ENCODE measurements around the gene UBE2N.

UBE2N gene

GRCh38 chr12:93441617-93442410 is at the start of gene UBE2N:
TSS of gene UBE2N (minus strand) at chr12:93441947. CDS start at chr12:93441884, 63 bp downstream.
- peak within 1 kb of the TSS; percentile 87 for H3K4me3 Mint-ChIP-seq
- H3K27ac Mint-ChIP-seq: peak within 1 kb of the TSS; percentile 94
- H3K36me3 Mint-ChIP-seq (ENCODE audit: low read depth): peaks cover 28% of the 10 kb centered on the region
- no peaks in the 10 kb centered on the region for H3K27me3 Mint-ChIP-seq
- intact Hi-C loops (cut with micrococcal nuclease): loop anchor here (2.0 kb wide), 2 partner anchors 25 to 67 kb away; partner anchors contain the start of gene MRPL42
- no peaks in the 10 kb centered on the region for H3K9me3 Mint-ChIP-seq
- H3K4me1 Mint-ChIP-seq (ENCODE audit: low read depth): peaks cover 48% of the 10 kb centered on the region

- Mint-ChIP-seq H3K36me3 (ENCODE audit: low read depth) (peaks cover 48% of the 10 kb centered on the region), H3K4me3 (no peak overlapping the region), H3K27me3 (no peaks in the 10 kb centered on the region), H3K9me3 (no peaks in the 10 kb centered on the region), H3K4me1 (ENCODE audit: low read depth) (no peaks in the 10 kb centered on the region), H3K27ac (no peak overlapping the region)
- intact Hi-C loops (cut with micrococcal nuclease): no loop called here
Observed at GRCh38 chr12:93484315-93484981, 42.7 kb upstream of the UBE2N start.

GRCh38 chr12:93483151-93483807 is 41.5 kb upstream of the UBE2N start:
- Mint-ChIP-seq H3K9me3 (no peaks in the 10 kb centered on the region), H3K4me3 (no peak overlapping the region)

GRCh38 chr12:93482721-93483120 is 41.0 kb upstream of the UBE2N start:
- H3K27me3 Mint-ChIP-seq: no peaks in the 10 kb centered on the region
- H3K4me1 Mint-ChIP-seq (ENCODE audit: low read depth): no peaks in the 10 kb centered on the region
- peaks cover 39% of the 10 kb centered on the region for H3K36me3 Mint-ChIP-seq (ENCODE audit: low read depth)
- intact Hi-C loops (cut with micrococcal nuclease): no loop called here
- no peak overlapping the region for H3K4me3 Mint-ChIP-seq
- no peaks in the 10 kb centered on the region for H3K9me3 Mint-ChIP-seq
- no peak overlapping the region for H3K27ac Mint-ChIP-seq

More at GRCh38 chr12:93483151-93483807, 41.5 kb upstream of the UBE2N start:
- peaks cover 39% of the 10 kb centered on the region for H3K36me3 Mint-ChIP-seq (ENCODE audit: low read depth)
- intact Hi-C loops (cut with micrococcal nuclease): no loop called here
- no peaks in the 10 kb centered on the region for H3K4me1 Mint-ChIP-seq (ENCODE audit: low read depth)
- H3K27ac Mint-ChIP-seq: no peak overlapping the region
- H3K27me3 Mint-ChIP-seq: no peaks in the 10 kb centered on the region

GRCh38 chr12:93476555-93476954 is 34.8 kb upstream of the UBE2N start:
- H3K27me3 Mint-ChIP-seq: no peaks in the 10 kb centered on the region
- peaks cover 38% of the 10 kb centered on the region for H3K36me3 Mint-ChIP-seq (ENCODE audit: low read depth)
- intact Hi-C loops (cut with micrococcal nuclease): no loop called here
- no peaks in the 10 kb centered on the region for H3K4me1 Mint-ChIP-seq (ENCODE audit: low read depth)
- no peaks in the 10 kb centered on the region for H3K9me3 Mint-ChIP-seq
- no peak overlapping the region for H3K27ac Mint-ChIP-seq
- no peak overlapping the region for H3K4me3 Mint-ChIP-seq

- intact Hi-C loops (cut with micrococcal nuclease): no loop called here
- peaks cover 26% of the 10 kb centered on the region for H3K36me3 Mint-ChIP-seq (ENCODE audit: low read depth)
- no peaks in the 10 kb centered on the region for H3K27me3 Mint-ChIP-seq
- no peaks in the 10 kb centered on the region for H3K9me3 Mint-ChIP-seq
- no peak overlapping the region for H3K27ac Mint-ChIP-seq
- H3K4me3 Mint-ChIP-seq: no peak overlapping the region
- peaks cover 19% of the 10 kb centered on the region for H3K4me1 Mint-ChIP-seq (ENCODE audit: low read depth)
Observed at GRCh38 chr12:93469386-93469785, 27.6 kb upstream of the UBE2N start.

- intact Hi-C loops (cut with micrococcal nuclease): no loop called here
- Mint-ChIP-seq H3K4me3 (peak overlapping the region; percentile 81), H3K27me3 (no peaks in the 10 kb centered on the region), H3K9me3 (no peaks in the 10 kb centered on the region), H3K27ac (peak overlapping the region; percentile 89), H3K36me3 (ENCODE audit: low read depth) (peaks cover 19% of the 10 kb centered on the region), H3K4me1 (ENCODE audit: low read depth) (peaks cover 19% of the 10 kb centered on the region)
Observed at GRCh38 chr12:93468008-93468371, 26.2 kb upstream of the UBE2N start.

GRCh38 chr12:93467351-93468007 is 25.7 kb upstream of the UBE2N start, which contains the start of gene MRPL42:
TSS of gene MRPL42 (plus strand) at chr12:93467514. CDS start at chr12:93469286, 1,772 bp downstream.
- H3K9me3 Mint-ChIP-seq: no peaks in the 10 kb centered on the region
- peaks cover 19% of the 10 kb centered on the region for H3K4me1 Mint-ChIP-seq (ENCODE audit: low read depth)
- H3K27ac Mint-ChIP-seq: peak within 1 kb of the TSS; percentile 89
- H3K27me3 Mint-ChIP-seq: no peaks in the 10 kb centered on the region
- intact Hi-C loops (cut with micrococcal nuclease): loop anchor here (2.0 kb wide), 1 partner anchor 25 kb away; no protein-coding TSS in a partner anchor
- peaks cover 19% of the 10 kb centered on the region for H3K36me3 Mint-ChIP-seq (ENCODE audit: low read depth)
- peak within 1 kb of the TSS; percentile 81 for H3K4me3 Mint-ChIP-seq

GRCh38 chr12:93466625-93467350 is 25.0 kb upstream of the UBE2N start:
- peaks cover 19% of the 10 kb centered on the region for H3K36me3 Mint-ChIP-seq (ENCODE audit: low read depth)
- H3K27ac Mint-ChIP-seq: peak overlapping the region; percentile 89
- no peaks in the 10 kb centered on the region for H3K27me3 Mint-ChIP-seq
- no peaks in the 10 kb centered on the region for H3K9me3 Mint-ChIP-seq
- intact Hi-C loops (cut with micrococcal nuclease): loop anchor here (2.0 kb wide), 1 partner anchor 24 kb away; no protein-coding TSS in a partner anchor
- H3K4me1 Mint-ChIP-seq (ENCODE audit: low read depth): peaks cover 19% of the 10 kb centered on the region
- peak overlapping the region; percentile 81 for H3K4me3 Mint-ChIP-seq

- intact Hi-C loops (cut with micrococcal nuclease): loop anchor here (2.0 kb wide), 1 partner anchor 23 kb away; no protein-coding TSS in a partner anchor
- Mint-ChIP-seq H3K36me3 (ENCODE audit: low read depth) (peaks cover 13% of the 10 kb centered on the region), H3K4me3 (no peak overlapping the region), H3K27me3 (no peaks in the 10 kb centered on the region), H3K9me3 (no peaks in the 10 kb centered on the region), H3K4me1 (ENCODE audit: low read depth) (peaks cover 23% of the 10 kb centered on the region), H3K27ac (no peak overlapping the region)
Observed at GRCh38 chr12:93465841-93466240, 24.1 kb upstream of the UBE2N start.

GRCh38 chr12:93461503-93461902 is 19.8 kb upstream of the UBE2N start:
- Mint-ChIP-seq H3K27me3 (no peaks in the 10 kb centered on the region), H3K9me3 (no peaks in the 10 kb centered on the region), H3K27ac (no peak overlapping the region), H3K4me3 (no peak overlapping the region), H3K36me3 (ENCODE audit: low read depth) (no peaks in the 10 kb centered on the region), H3K4me1 (ENCODE audit: low read depth) (peaks cover 24% of the 10 kb centered on the region)
- intact Hi-C loops (cut with micrococcal nuclease): no loop called here

- Mint-ChIP-seq H3K4me3 (no peak overlapping the region), H3K36me3 (ENCODE audit: low read depth) (no peaks in the 10 kb centered on the region), H3K9me3 (no peaks in the 10 kb centered on the region), H3K27ac (peak overlapping the region; percentile 17), H3K4me1 (ENCODE audit: low read depth) (peaks cover 24% of the 10 kb centered on the region), H3K27me3 (no peaks in the 10 kb centered on the region)
- intact Hi-C loops (cut with micrococcal nuclease): no loop called here
Observed at GRCh38 chr12:93460902-93461301, 19.2 kb upstream of the UBE2N start.

- Mint-ChIP-seq H3K4me3 (no peak overlapping the region), H3K9me3 (no peaks in the 10 kb centered on the region), H3K4me1 (ENCODE audit: low read depth) (peaks cover 19% of the 10 kb centered on the region), H3K27me3 (no peaks in the 10 kb centered on the region), H3K36me3 (ENCODE audit: low read depth) (no peaks in the 10 kb centered on the region), H3K27ac (no peak overlapping the region)
- intact Hi-C loops (cut with micrococcal nuclease): no loop called here
Observed at GRCh38 chr12:93460003-93460402, 18.3 kb upstream of the UBE2N start.

All from dendritic cell treated with granulocyte-macrophage colony-stimulating factor and Interleukin-4, amounts not matched to agents 40 ng/mL and 50 ng/mL, for 4 days (primary cell).